Activated naive CD8-positive, alpha-beta T cell treated with anti-CD3 and anti-CD28 coated beads, Interleukin-2, amount 50 U/mL, for 16 hours (primary cell): Measurements from ENCODE around the gene PJA2.

Experiments
- DNase-seq: peaks from one replicate; pipeline ENCODE4 v3.0.0-alpha.2; 2020; ENCODE audit warnings: low read depth, low spot score

Gene PJA2

GRCh38 chr5:109408991-109409843 lies 557 bp downstream of the PJA2 start:
- DNase-seq: peak; percentile 61

DNA sequence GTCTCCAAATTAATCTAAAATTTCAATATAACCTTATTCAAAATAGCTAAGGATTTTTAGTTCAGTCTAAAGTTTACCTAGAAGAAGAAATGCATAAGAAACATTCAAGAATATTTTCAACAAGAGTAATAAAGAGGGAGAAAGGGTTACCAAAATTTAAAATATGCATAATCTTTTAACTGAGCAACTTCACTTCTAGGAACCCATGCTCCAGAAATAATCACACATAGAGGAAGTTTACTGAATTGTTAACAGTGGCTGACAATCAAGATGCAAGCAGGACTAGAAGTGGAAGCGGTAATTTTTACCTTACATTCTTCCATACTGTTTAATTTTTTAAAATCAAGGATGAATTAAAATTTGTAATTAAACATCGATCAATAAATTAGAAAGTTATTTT lies 1.9 kb downstream of the PJA2 start:
- no peak for DNase-seq

GRCh38 chr5:109406719-109407118 lies 3.1 kb downstream of the PJA2 start:
- no peak for DNase-seq

DNA sequence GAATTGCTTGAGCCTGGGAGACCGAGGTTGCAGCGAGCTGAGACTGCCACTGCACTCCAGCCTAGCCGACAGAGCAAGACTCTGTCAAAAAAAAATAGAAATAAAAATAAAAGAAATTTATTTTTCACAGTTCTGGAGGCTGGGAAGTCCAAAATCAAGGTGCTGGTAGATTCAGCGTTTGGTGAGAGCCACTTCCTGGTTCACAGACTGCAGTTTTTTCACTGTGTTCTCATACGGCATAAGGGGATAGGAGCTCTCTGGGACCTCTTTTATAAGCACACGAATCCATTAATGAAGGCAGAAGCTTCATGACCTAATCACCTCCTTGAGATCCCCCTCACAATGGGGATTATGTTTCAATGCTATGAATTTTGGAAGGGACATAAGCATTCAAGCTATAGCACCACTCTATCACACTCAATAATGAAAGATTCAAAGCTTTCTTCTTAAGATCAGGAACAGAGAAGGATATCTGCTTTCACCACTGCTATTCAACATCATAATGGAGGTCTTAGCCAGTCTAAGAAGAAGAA lies 5.3 kb downstream of the PJA2 start:
- DNase-seq: no peak

DNA sequence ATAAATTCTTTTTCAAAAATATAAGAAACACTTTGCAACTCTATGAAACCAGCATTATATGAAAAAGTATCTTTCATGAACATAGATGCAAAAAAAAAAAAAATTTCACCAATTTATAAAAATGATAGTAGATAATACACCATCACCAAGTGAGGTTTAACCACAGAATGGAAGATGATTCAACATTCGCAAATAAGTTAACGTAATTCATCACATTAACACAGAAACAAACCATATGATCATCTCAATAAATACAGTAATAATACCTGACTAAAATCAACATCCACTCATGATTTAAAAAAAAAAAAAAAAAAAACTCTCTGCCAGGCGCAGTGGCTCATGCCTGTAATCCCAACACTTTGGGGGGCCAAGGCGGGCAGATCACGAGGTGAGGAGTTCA lies 6.3 kb downstream of the PJA2 start:
- no peak for DNase-seq

GRCh38 chr5:109399092-109399759 lies 10.5 kb downstream of the PJA2 start:
- DNase-seq: no peak

DNA sequence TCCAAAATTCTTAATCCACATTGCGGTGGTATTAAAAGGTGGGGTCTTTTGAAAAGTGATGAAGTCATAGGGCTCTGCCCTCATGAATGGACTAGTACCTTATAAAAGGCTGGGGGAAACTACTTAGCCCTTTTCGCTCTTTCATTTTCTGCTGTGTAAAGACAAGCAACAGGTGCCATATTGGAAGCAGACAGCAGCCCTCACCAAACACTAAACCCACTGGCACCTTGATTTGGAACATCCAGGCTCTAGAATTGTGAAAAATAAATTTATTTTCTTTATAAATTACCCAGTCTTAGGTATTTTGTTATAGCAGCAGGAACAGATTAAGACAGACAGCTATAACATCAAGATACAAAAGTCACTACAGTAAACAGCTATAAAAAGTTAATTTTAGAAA lies 12.8 kb downstream of the PJA2 start:
- DNase-seq: no peak

- no peak for DNase-seq
Observed at GRCh38 chr5:109394806-109395205, 15.0 kb downstream of the PJA2 start.

DNA sequence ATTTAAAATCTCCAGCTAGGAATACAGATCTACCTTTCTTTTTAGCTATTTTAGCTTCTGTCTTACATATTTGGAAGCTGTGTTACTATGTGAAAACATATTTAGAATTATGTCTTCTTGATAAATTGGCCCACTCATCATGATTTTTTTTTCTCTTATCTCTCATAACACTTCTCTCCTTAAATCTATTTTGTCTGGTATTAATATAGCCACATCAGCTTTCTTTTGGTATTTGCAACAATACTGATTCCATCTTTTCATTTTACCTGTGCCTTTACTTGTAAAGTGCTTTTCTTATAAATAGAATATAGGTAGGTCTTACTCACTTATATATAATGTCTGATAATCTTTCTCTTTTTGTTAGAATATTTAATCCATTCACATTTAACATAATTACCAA lies 19.6 kb downstream of the PJA2 start:
- DNase-seq: no peak

- no peak for DNase-seq
Observed at GRCh38 chr5:109388407-109388806, 21.4 kb downstream of the PJA2 start.

DNA sequence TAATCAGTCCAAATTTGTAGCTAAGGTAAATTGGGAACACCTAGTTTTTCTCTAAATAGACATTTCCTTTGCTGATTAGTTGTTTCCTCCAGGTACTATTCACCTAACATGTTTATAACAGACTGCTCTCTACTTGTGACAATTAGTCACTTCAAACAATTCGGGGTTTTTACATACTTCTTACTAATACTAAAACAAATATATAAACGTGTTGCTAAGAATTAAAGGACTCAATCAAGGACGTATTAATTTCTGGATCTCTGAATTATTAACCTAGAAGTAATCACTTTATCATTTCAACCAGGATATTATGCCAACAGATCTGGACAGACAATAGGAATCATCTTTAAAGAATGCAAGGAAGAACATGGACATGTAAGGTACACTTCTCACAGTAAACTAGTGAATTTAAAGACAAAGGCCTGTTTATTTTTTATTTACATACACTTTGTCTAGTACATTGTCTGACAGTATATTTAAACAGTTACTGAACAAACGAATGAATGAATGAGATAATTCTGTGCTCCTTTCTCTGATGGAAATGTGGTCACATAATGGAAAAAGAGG lies 22.3 kb downstream of the PJA2 start:
- DNase-seq: no peak

DNA sequence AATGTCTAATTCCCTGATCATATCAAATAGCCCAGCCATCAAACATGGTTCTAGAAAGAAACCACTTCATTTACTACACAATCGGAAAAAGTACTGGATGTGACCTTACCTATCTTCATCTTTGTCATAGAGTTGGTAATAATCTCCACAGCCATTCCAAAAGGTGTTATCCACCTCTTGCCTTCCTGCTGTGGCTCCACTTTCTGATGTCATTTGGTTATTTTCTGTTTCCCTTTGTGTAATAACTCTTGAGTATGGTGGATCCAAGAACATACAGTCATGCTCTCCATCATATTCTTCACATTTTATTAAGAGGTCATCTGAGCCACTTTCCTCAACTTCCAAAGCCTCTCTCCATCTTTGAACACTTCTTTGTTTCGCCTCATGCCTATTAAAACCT lies 31.7 kb downstream of the PJA2 start:
- DNase-seq: no peak

DNA sequence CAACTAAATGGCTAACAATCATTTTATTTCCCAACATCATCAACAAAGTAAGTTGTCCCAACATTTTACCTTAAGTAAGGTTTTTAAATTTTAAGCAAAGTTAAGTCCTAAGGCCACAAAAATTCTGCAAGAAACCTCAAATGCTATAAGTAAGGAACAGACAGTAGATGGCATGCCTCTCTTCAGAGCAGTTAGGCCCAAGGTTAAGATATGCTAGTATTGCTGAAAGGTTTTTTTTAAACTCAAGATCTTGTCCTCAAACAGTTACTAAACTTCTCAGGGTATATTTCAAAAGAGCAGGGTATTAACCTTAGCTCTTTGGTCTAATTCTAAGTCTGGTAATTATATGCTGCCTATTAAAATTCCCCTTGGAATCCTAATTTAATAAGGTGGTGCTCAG lies 35.1 kb downstream of the PJA2 start:
- DNase-seq: no peak

GRCh38 chr5:109373932-109374331 lies 35.8 kb downstream of the PJA2 start:
- DNase-seq: no peak

DNA sequence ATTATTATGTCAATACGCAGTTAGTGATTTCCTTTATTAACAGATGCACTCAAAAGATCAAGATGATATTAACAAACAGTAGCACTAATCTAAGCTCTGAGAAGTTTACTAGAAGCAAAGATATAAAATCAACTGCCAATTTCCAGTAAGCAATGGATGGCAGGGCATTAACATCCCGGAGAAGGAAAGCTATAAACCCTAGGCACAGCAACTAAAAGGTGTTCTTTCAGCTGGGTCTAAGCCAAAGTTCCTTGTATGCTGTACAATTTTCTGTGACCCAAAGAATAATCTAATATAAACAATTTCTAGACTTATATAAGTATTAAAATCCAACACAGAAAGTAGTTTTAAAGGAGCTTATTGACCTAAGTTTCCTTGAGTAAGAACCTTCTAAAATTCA lies 39.4 kb downstream of the PJA2 start:
- no peak for DNase-seq

GRCh38 chr5:109365653-109366052 lies 44.1 kb downstream of the PJA2 start:
- DNase-seq: no peak

- DNase-seq: no peak
Observed at GRCh38 chr5:109364977-109365376, 44.8 kb downstream of the PJA2 start.

- DNase-seq: no peak
Observed at GRCh38 chr5:109359642-109360041, 50.1 kb downstream of the PJA2 start.

GRCh38 chr5:109357807-109358206 lies 52.0 kb downstream of the PJA2 start:
- DNase-seq: no peak

GRCh38 chr5:109354761-109355160 lies 55.0 kb downstream of the PJA2 start:
- no peak for DNase-seq

GRCh38 chr5:109351988-109352864 lies 57.5 kb downstream of the PJA2 start:
- DNase-seq: no peak
